CD14-positive monocyte (primary cell): ENCODE results near the gene NXF1. TPM values are rescaled to one million over a fixed set of nuclear protein-coding genes. Genes with fewer than 3 reads are reported as not detected.

Experiments
- DNase-seq, 3 donors: peaks; one replicate each; pipeline ENCODE4 v3.0.0-alpha.2; 2011 to 2022
- H2AFZ ChIP-seq: 2 replicates; pipeline ENCODE4 v1.6.0; 2012; ENCODE audit warnings: mild to moderate bottlenecking, low read depth, low read length, inconsistent platforms; ENCODE audit not compliant: insufficient read depth, poor library complexity, severe bottlenecking
- H3K27ac ChIP-seq, 2 donors: 1 replicate in 1 of 2; 2 replicates in 1 of 2; pipeline ENCODE4 v1.5.1; 2012 to 2013; ENCODE audit warnings: low read length in 2 of 2, control low read depth in 1 of 2, inconsistent platforms in 1 of 2, low read depth in 1 of 2, mild to moderate bottlenecking in 1 of 2
- H3K27me3 ChIP-seq, 2 donors: one replicate each; pipeline versions ENCODE4 v1.6.0 to v1.6.1; 2011 to 2013; ENCODE audit warnings: low read length in 2 of 2; ENCODE audit not compliant: control insufficient read depth in 2 of 2, insufficient read depth in 2 of 2
- H3K36me3 ChIP-seq, 2 donors: replicated peaks in 1 of 2; 1 replicate in 1 of 2; 2 replicates in 1 of 2; pipeline versions ENCODE4 v1.5.1 to v1.6.1; 2012 to 2013; ENCODE audit warnings: low read length in 2 of 2, control low read depth in 1 of 2, inconsistent platforms in 1 of 2, mild to moderate bottlenecking in 1 of 2; ENCODE audit not compliant: insufficient read depth in 2 of 2, control insufficient read depth in 1 of 2
- H3K4me1 ChIP-seq, 2 donors: 1 replicate in 1 of 2; 2 replicates in 1 of 2; pipeline versions ENCODE4 v1.5.1 to v1.6.1; 2012 to 2013; ENCODE audit warnings: low read length in 2 of 2, control low read depth in 1 of 2, inconsistent platforms in 1 of 2, mild to moderate bottlenecking in 1 of 2, moderate library complexity in 1 of 2; ENCODE audit not compliant: insufficient read depth in 2 of 2, control insufficient read depth in 1 of 2
- H3K4me2 ChIP-seq: replicated peaks from 2 replicates; pipeline ENCODE3; 2012; ENCODE audit warnings: low read length, moderate library complexity, mild to moderate bottlenecking; ENCODE audit not compliant: poor library complexity, severe bottlenecking; ENCODE audit errors: extremely low read depth
- H3K4me3 ChIP-seq, 3 experiments: fragments of 200-600 bp in 1 of 3; sonication (generic) in 1 of 3; replicated peaks in 1 of 3; 1 replicate in 2 of 3; 2 replicates in 1 of 3; pipeline ENCODE4 v1.5.1; 2011 to 2013; ENCODE audit warnings: low read length in 3 of 3, mild to moderate bottlenecking in 3 of 3, control low read depth in 2 of 3, low read depth in 2 of 3, inconsistent platforms in 1 of 3, moderate library complexity in 1 of 3
- H3K79me2 ChIP-seq: 2 replicates; pipeline ENCODE4 v1.6.0; 2012; ENCODE audit warnings: mild to moderate bottlenecking, control low read depth, inconsistent platforms, low read length, moderate library complexity; ENCODE audit not compliant: insufficient read depth
- H3K9ac ChIP-seq: 2 replicates; pipeline ENCODE4 v1.6.0; 2017; ENCODE audit warnings: low read length, mild to moderate bottlenecking; ENCODE audit not compliant: insufficient read depth, poor library complexity, severe bottlenecking
- H3K9me3 ChIP-seq, 2 donors: replicated peaks in 1 of 2; 1 replicate in 1 of 2; 2 replicates in 1 of 2; pipeline versions ENCODE4 v1.5.1 to v1.6.1; 2012 to 2013; ENCODE audit warnings: low read length in 2 of 2, control low read depth in 1 of 2; ENCODE audit not compliant: control insufficient read depth in 1 of 2, insufficient read depth in 1 of 2
- H4K20me1 ChIP-seq: 2 replicates; pipeline ENCODE4 v1.6.0; 2012; ENCODE audit warnings: mild to moderate bottlenecking, low read length, control low read depth, moderate library complexity; ENCODE audit not compliant: insufficient read depth
- H3K27ac Mint-ChIP-seq, 7 donors: one replicate each; pipeline ENCODE4 v1.8.0; 2020; ENCODE audit warnings: mild to moderate bottlenecking in 7 of 7, mixed read lengths in 7 of 7, moderate library complexity in 6 of 7, inconsistent platforms in 2 of 7
- H3K27me3 Mint-ChIP-seq, 3 donors: one replicate each; pipeline ENCODE4 v1.8.0; 2021 to 2022; ENCODE audit warnings: low read depth in 3 of 3, mild to moderate bottlenecking in 3 of 3, mixed read lengths in 3 of 3, moderate library complexity in 3 of 3, inconsistent platforms in 1 of 3
- H3K36me3 Mint-ChIP-seq, 2 donors: one replicate each; pipeline ENCODE4 v1.8.0; 2020; ENCODE audit warnings: mixed read lengths in 2 of 2, inconsistent platforms in 1 of 2, mild to moderate bottlenecking in 1 of 2
- H3K4me1 Mint-ChIP-seq: one replicate; pipeline ENCODE4 v1.8.0; 2020; ENCODE audit warnings: mild to moderate bottlenecking, mixed read lengths
- H3K4me3 Mint-ChIP-seq, 2 donors: one replicate each; pipeline ENCODE4 v1.8.0; 2020; ENCODE audit warnings: mild to moderate bottlenecking in 2 of 2, mixed read lengths in 2 of 2, moderate library complexity in 1 of 2
- H3K9me3 Mint-ChIP-seq, 7 donors: one replicate each; pipeline ENCODE4 v1.8.0; 2020 to 2022; ENCODE audit warnings: mixed read lengths in 7 of 7, mild to moderate bottlenecking in 6 of 7, moderate library complexity in 6 of 7, inconsistent platforms in 2 of 7
- CTCF ChIP-seq: fragments of 200-600 bp; IDR thresholded peaks from one replicate; pipeline ENCODE4 v1.8.0; 2022; ENCODE audit warnings: antibody characterized with exemption, mild to moderate bottlenecking
- WGBS: methylation state at CpG from one replicate; pipeline ENCODE4 v1.1.5; 2013; ENCODE audit warnings: missing lambda C conversion rate; ENCODE audit not compliant: insufficient coverage; 5-methylcytosine and 5-hydroxymethylcytosine counted together
- intact Hi-C, 2 donors: fragments of 100-400 bp; cut with micrococcal nuclease; formaldehyde crosslinking; loops; one replicate each; pipeline versions ENCODE4 v1.15.0 to v1.15.1; 2023
- polyA plus RNA-seq, 3 donors: library from polyadenylated mRNA; depleted of rRNA in 1 of 3; unstranded in 2 of 3; stranded (reverse) in 1 of 3; fragments of 300-500 nt in 2 of 3; fragments of >200 nt in 1 of 3; fragmentation: Illumina TruSeq in 2 of 3; gene quantifications; 1 replicate in 2 of 3; 2 replicates in 1 of 3; pipeline ENCODE4 v1.2.3, GENCODE V29; 2012 to 2021

NXF1 gene
- polyA plus RNA-seq, 3 donors = 50.1 to 748 (median 70.6) TPM

DNA sequence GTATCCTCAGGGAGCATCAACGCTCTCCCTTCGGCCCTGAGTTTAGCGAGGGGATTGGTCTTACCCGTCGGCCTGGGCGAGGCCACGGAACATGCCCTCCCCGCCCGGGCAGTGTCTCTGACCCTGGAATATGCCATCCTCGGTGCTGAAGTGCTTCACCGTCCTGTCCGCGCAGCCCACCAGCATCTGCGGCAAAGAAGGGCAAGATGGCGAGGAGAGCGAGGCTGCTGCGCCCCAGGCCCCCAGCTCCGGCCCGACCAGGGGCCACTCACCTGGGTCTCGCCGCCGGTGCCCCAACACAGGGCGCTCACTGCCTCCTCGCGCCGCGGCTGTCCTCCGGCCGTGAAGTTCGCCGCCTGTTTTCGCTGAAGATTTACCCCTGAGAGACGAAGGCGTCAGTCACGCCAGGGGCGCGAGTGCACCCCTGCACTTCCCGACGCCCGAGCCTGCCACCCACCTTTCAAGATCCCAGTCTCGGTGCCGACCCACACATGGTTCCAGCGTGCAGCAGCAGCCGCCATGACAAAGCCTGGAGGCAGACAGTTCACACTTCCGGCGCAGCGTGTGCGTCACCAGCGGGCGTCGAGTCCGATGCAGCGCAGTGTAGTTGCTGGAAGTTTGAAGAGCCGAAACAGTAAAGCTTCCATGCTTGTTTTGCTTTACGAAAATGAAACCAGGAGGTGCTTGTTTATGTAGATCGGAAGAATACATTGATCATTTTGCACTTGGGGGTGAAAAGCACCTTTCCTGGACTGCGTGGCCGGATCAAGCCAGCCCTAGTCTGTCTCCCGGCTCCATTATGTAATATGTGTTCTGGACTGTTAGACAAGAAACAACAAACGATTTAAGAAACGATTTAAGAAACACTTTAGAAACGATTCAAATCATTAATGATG is 34.1 kb upstream of the NXF1 start, which contains the start of gene WDR74:
WDR74 (minus strand) TSS at position 541 of the 896 bp plus-strand sequence; CDS start at position 521, 20 bp downstream.
- H3K27ac ChIP-seq = peak within 1 kb of the TSS; percentile 97 to 99

More for the DNA sequence above, 34.1 kb upstream of the NXF1 start, which contains the start of gene WDR74:
- intact Hi-C loops = loop anchor here in 1 of 2 donors (5.0 kb wide), 1 partner anchor 37 kb away; no protein-coding TSS in a partner anchor
- Histone ChIP-seq H3K9ac (peak within 1 kb of the TSS; percentile 86), H3K4me1 (peaks cover 29 to 36% of the 10 kb centered on the region in 2 donors), H3K4me3 (peak within 1 kb of the TSS; percentile 71 to 98 (median 93)), H3K36me3 (peaks cover 11 to 26% of the 10 kb centered on the region in 2 donors), H2AFZ (peak within 1 kb of the TSS; percentile 82), H3K9me3 (no peaks in the 10 kb centered on the region), H4K20me1 (no peaks in the 10 kb centered on the region), H3K4me2 (peak within 1 kb of the TSS; percentile 97), H3K79me2 (peaks cover 48% of the 10 kb centered on the region), H3K27me3 (no peaks in the 10 kb centered on the region)
- Mint-ChIP-seq H3K9me3 (peaks cover 0 to 3% (median 0%) of the 10 kb centered on the region in 7 donors), H3K27me3 (no peaks in the 10 kb centered on the region), H3K27ac (peak within 1 kb of the TSS in 1 of 7 donors; percentile 35), H3K4me1 (peaks cover 25% of the 10 kb centered on the region), H3K4me3 (no peak within 1 kb of the TSS), H3K36me3 (peaks cover 19 to 27% of the 10 kb centered on the region in 2 donors)
- WGBS = under 1% methylated on average over 57 of the region's 62 CpGs
- no peak for TF ChIP-seq CTCF
- DNase-seq = peak; percentile 93 to 96 (median 93)
